Measurements from ENCODE around the gene PODN. TPM values are rescaled to one million over a fixed set of nuclear protein-coding genes. Genes with fewer than 3 reads are reported as not detected.

Gene PODN
- total RNA-seq, 1 donor from 2014 or later = 19.4 TPM

- intact Hi-C loops (cut with DNase I) = loop anchor here (2.0 kb wide), 1 partner anchor 33 kb away; no protein-coding TSS in a partner anchor
These were observed 14.0 kb upstream of the PODN start for GRCh38 chr1:53047737-53048736.

GRCh38 chr1:53048960-53049573 lies 12.9 kb upstream of the PODN start:
- intact Hi-C loops (cut with DNase I) = loop anchor here (1.0 kb wide), 1 partner anchor 24 kb away; no protein-coding TSS in a partner anchor
- DNase-seq (ENCODE audit: low spot score) = no peak

More at GRCh38 chr1:53047737-53048736, 14.0 kb upstream of the PODN start:
- DNase-seq (ENCODE audit: low spot score) = no peak

GRCh38 chr1:53049574-53049967 lies 12.4 kb upstream of the PODN start:
- intact Hi-C loops (cut with DNase I) = loop anchor here (1.0 kb wide), 1 partner anchor 24 kb away; no protein-coding TSS in a partner anchor
- DNase-seq (ENCODE audit: low spot score) = no peak

- intact Hi-C loops (cut with DNase I) = no loop called here
- no peak for DNase-seq (ENCODE audit: low spot score)
These were observed 11.7 kb upstream of the PODN start for GRCh38 chr1:53050310-53050709.

- intact Hi-C loops (cut with DNase I) = no loop called here
- no peak for DNase-seq (ENCODE audit: low spot score)
These were observed 10.3 kb upstream of the PODN start for GRCh38 chr1:53051676-53052075.

- intact Hi-C loops (cut with DNase I) = no loop called here
- no peak for DNase-seq (ENCODE audit: low spot score)
These were observed 4.9 kb upstream of the PODN start for GRCh38 chr1:53057127-53057526.

- intact Hi-C loops (cut with DNase I) = loop anchor here (5.0 kb wide), 1 partner anchor 62 kb away; no protein-coding TSS in a partner anchor
- DNase-seq (ENCODE audit: low spot score) = no peak
These were observed 1.4 kb upstream of the PODN start for GRCh38 chr1:53060579-53060978.

GRCh38 chr1:53061123-53061858 lies 722 bp upstream of the PODN start:
- DNase-seq (ENCODE audit: low spot score) = peak; percentile 62
- intact Hi-C loops (cut with DNase I) = loop anchor here (5.0 kb wide), 1 partner anchor 61 kb away; no protein-coding TSS in a partner anchor

GRCh38 chr1:53062708-53063591 lies 937 bp downstream of the PODN start:
- peak; percentile 58 for DNase-seq (ENCODE audit: low spot score)
- intact Hi-C loops (cut with DNase I) = loop anchor here (5.0 kb wide), 1 partner anchor 59 kb away; no protein-coding TSS in a partner anchor

GRCh38 chr1:53063744-53064515 lies 1.9 kb downstream of the PODN start:
- no peak for DNase-seq (ENCODE audit: low spot score)
- intact Hi-C loops (cut with DNase I) = loop anchor here (5.0 kb wide), 1 partner anchor 58 kb away; no protein-coding TSS in a partner anchor

- intact Hi-C loops (cut with DNase I) = loop anchor here (5.0 kb wide), 1 partner anchor 117 kb away; no protein-coding TSS in a partner anchor
- DNase-seq (ENCODE audit: low spot score) = no peak
These were observed 3.4 kb downstream of the PODN start for GRCh38 chr1:53065391-53065790.

- DNase-seq (ENCODE audit: low spot score) = peak; percentile 53
- intact Hi-C loops (cut with DNase I) = loop anchor here (5.0 kb wide), 1 partner anchor 116 kb away; no protein-coding TSS in a partner anchor
These were observed 4.5 kb downstream of the PODN start for GRCh38 chr1:53066488-53066887.

- intact Hi-C loops (cut with DNase I) = loop anchor here (5.0 kb wide), 1 partner anchor 115 kb away; no protein-coding TSS in a partner anchor
- DNase-seq (ENCODE audit: low spot score) = peak; percentile 69
These were observed 5.1 kb downstream of the PODN start for GRCh38 chr1:53066891-53067738.

GRCh38 chr1:53067886-53068285 lies 5.9 kb downstream of the PODN start:
- intact Hi-C loops (cut with DNase I) = loop anchor here (5.0 kb wide), 1 partner anchor 114 kb away; no protein-coding TSS in a partner anchor
- DNase-seq (ENCODE audit: low spot score) = no peak

GRCh38 chr1:53068314-53069099 lies 6.5 kb downstream of the PODN start:
- intact Hi-C loops (cut with DNase I) = loop anchor here (5.0 kb wide), 1 partner anchor 114 kb away; no protein-coding TSS in a partner anchor
- DNase-seq (ENCODE audit: low spot score) = no peak

GRCh38 chr1:53069265-53069662 lies 7.3 kb downstream of the PODN start:
- DNase-seq (ENCODE audit: low spot score) = peak; percentile 69
- intact Hi-C loops (cut with DNase I) = loop anchor here (5.0 kb wide), 1 partner anchor 113 kb away; no protein-coding TSS in a partner anchor
